Common myeloid progenitor, CD34-positive (primary cell): ENCODE data around the gene TSPO2.
A peak's percentile ranks its signal among the peaks of the same experiment; 100 is the strongest.
"Not testable (repeated sequence)": the region's sequence is repeated elsewhere in the genome, so short reads cannot be mapped to it uniquely, and the experiment has no call there.

Experiments used
- CTCF ChIA-PET: fragments of 350-600 bp; sonication (Branson Sonifier 250); formaldehyde crosslinking; loops from one replicate; lab custom pipeline; 2021; ENCODE audit warnings: antibody characterized with exemption; lab: Charles Lee
- POLR2A ChIA-PET: fragments of 350-600 bp; sonication (Branson Sonifier 250); formaldehyde crosslinking; loops from one replicate; lab custom pipeline; 2021; ENCODE audit warnings: antibody characterized with exemption; lab: Charles Lee
- DNase-seq, 3 donors: peaks; one replicate each; pipeline versions ENCODE4 v3.0.0 to v3.0.0-alpha.2; 2013
- H3K27ac ChIP-seq, 2 experiments: 1 replicate in 1 of 2; 2 replicates in 1 of 2; pipeline ENCODE4 v1.7.0; 2013; ENCODE audit warnings: inconsistent platforms in 2 of 2, low read length in 2 of 2, mild to moderate bottlenecking in 2 of 2, low read depth in 1 of 2, moderate library complexity in 1 of 2; ENCODE audit not compliant: severe bottlenecking in 2 of 2, insufficient read depth in 1 of 2, poor library complexity in 1 of 2
- H3K27me3 ChIP-seq, 5 experiments: replicated peaks in 2 of 5; 1 replicate in 3 of 5; 2 replicates in 2 of 5; pipeline versions ENCODE4 v1.6.1 to v1.7.0; 2013; ENCODE audit warnings: low read length in 4 of 5, mild to moderate bottlenecking in 2 of 5, moderate library complexity in 2 of 5, inconsistent platforms in 1 of 5; ENCODE audit not compliant: insufficient read depth in 5 of 5, control insufficient read depth in 4 of 5
- H3K36me3 ChIP-seq, 4 experiments: 1 replicate in 2 of 4; 2 replicates in 2 of 4; pipeline versions ENCODE4 v1.6.1 to v1.7.0; 2013; ENCODE audit warnings: low read length in 3 of 4, control low read depth in 1 of 4, mild to moderate bottlenecking in 1 of 4; ENCODE audit not compliant: control insufficient read depth in 4 of 4, insufficient read depth in 4 of 4
- H3K4me1 ChIP-seq, 4 experiments: 1 replicate in 3 of 4; 2 replicates in 1 of 4; pipeline versions ENCODE4 v1.6.1 to v1.7.1; 2013; ENCODE audit warnings: low read length in 3 of 4, mild to moderate bottlenecking in 3 of 4, control low read depth in 1 of 4, inconsistent platforms in 1 of 4, moderate library complexity in 1 of 4; ENCODE audit not compliant: control insufficient read depth in 4 of 4, insufficient read depth in 4 of 4; ENCODE audit errors: control extremely low read depth in 1 of 4
- H3K4me3 ChIP-seq, 7 experiments: 1 replicate in 4 of 7; 2 replicates in 3 of 7; pipeline versions ENCODE4 v1.5.1 to v1.7.0; 2013; ENCODE audit warnings: mild to moderate bottlenecking in 7 of 7, low read length in 6 of 7, moderate library complexity in 6 of 7, inconsistent platforms in 2 of 7, low read depth in 2 of 7, control low read depth in 1 of 7; ENCODE audit not compliant: insufficient read depth in 4 of 7, control insufficient read depth in 1 of 7; ENCODE audit errors: extremely low read depth in 1 of 7
- H3K9me3 ChIP-seq, 5 experiments: 1 replicate in 4 of 5; 2 replicates in 1 of 5; pipeline versions ENCODE4 v1.6.1 to v1.7.1; 2013; ENCODE audit warnings: low read length in 4 of 5, mild to moderate bottlenecking in 2 of 5, inconsistent platforms in 1 of 5, low read depth in 1 of 5, moderate library complexity in 1 of 5; ENCODE audit not compliant: control insufficient read depth in 4 of 5, insufficient read depth in 2 of 5; ENCODE audit errors: control extremely low read depth in 1 of 5
- WGBS: methylation state at CpG from one replicate; pipeline ENCODE4 v1.1.5; 2013; ENCODE audit not compliant: insufficient coverage; 5-methylcytosine and 5-hydroxymethylcytosine counted together

Gene TSPO2

GRCh38 chr6:41000248-41000647, 42.0 kb upstream of the TSPO2 start:
- Histone ChIP-seq H3K4me3 (no peak overlapping the region), H3K27me3 (peaks cover 0 to 10% (median 0%) of the 10 kb centered on the region in 5 experiments), H3K9me3 (no peaks in the 10 kb centered on the region), H3K4me1 (no peaks in the 10 kb centered on the region), H3K27ac (no peak overlapping the region), H3K36me3 (no peaks in the 10 kb centered on the region)
- ChIA-PET CTCF (interaction anchor here (0.7 to 9.4 kb wide), 11 partner anchors 8 to 68 kb away, joined by 3 to 73 read pairs (median 3); partner anchors contain the start of gene UNC5CL), POLR2A (interaction anchor here (1.2 kb wide), 1 partner anchor 70 kb away, joined by 3 read pairs; no protein-coding TSS in a partner anchor)
- WGBS, result 93% methylated on average over 2 of the region's 4 CpGs
- DNase-seq, result no peak

- ChIA-PET CTCF (interaction anchor here (0.8 to 9.4 kb wide), 6 partner anchors 25 to 68 kb away, joined by 3 to 73 read pairs (median 3); no protein-coding TSS in a partner anchor), POLR2A (no interaction called here)
- 97% methylated on average over 3 of the region's 3 CpGs for WGBS
- DNase-seq, result no peak
- no peaks in the 10 kb centered on the region for H3K9me3 ChIP-seq
- no peaks in the 10 kb centered on the region for H3K36me3 ChIP-seq
- no peak overlapping the region for H3K27ac ChIP-seq
- peaks cover 0 to 10% (median 0%) of the 10 kb centered on the region in 5 experiments for H3K27me3 ChIP-seq
- no peaks in the 10 kb centered on the region for H3K4me1 ChIP-seq
- no peak overlapping the region for H3K4me3 ChIP-seq
These were observed 40.1 kb upstream of the TSPO2 start for GRCh38 chr6:41002168-41002567.

GRCh38 chr6:41006217-41006616, 36.0 kb upstream of the TSPO2 start:
- H3K9me3 ChIP-seq, CTCF ChIA-PET, H3K27ac ChIP-seq, H3K4me3 ChIP-seq, H3K36me3 ChIP-seq, H3K4me1 ChIP-seq, H3K27me3 ChIP-seq, POLR2A ChIA-PET: not testable (repeated sequence)
- WGBS, result 8% methylated on average over 6 of the region's 7 CpGs
- peak; percentile 71 to 85 (median 84) for DNase-seq

DNA sequence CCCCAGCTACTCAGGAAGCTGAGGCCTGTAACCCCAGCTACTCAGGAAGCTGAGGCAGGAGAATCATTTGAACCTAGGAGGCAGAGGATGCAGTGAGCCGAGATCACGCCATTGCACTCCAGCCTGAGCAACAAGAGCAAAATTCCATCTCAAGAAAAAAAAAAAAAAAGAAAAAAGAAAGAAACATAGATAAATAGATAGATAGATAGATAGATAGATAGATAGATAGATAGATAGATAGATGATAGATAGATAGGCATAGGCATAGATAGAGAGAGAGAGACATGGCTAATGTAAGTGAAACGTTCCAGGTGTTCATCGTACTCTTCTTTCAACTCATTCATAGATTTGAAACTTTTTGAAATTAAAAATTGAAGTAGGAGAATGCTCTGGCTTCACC, 35.3 kb upstream of the TSPO2 start:
- POLR2A ChIA-PET, H3K4me1 ChIP-seq, H3K9me3 ChIP-seq, H3K36me3 ChIP-seq, DNase-seq, H3K27ac ChIP-seq, H3K4me3 ChIP-seq, H3K27me3 ChIP-seq: not testable (repeated sequence)
- WGBS, result no CpG with 5 or more reads among the region's 4 CpGs
- CTCF ChIA-PET, result interaction anchor here (0.9 kb wide), 1 partner anchor 21 kb away, joined by 3 read pairs; no protein-coding TSS in a partner anchor

DNA sequence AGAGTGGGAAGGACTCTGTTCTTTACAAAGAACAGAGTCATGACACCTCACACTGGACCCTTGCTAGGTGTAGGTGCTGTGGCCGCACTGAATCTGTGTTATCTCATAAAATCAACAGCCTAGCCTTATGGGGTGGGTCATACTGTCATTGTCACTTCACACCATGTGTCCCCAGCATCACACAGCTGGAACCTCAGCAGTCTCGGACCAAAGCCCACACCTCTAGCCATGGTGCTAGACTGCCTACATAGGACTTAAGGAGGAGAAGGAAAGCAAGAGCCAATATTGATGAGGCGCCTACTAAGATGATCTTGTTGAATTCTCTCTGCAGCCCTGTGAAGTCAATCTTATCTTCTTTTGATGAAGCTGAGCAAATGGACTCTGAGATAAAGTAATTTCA, 34.3 kb upstream of the TSPO2 start:
- POLR2A ChIA-PET, result no interaction called here
- CTCF ChIA-PET, result interaction anchor here (0.5 to 3.0 kb wide), 8 partner anchors 8 to 113 kb away, joined by 3 to 21 read pairs (median 4); partner anchors contain the start of gene UNC5CL
- Histone ChIP-seq H3K4me1 (no peaks in the 10 kb centered on the region), H3K9me3 (no peaks in the 10 kb centered on the region), H3K27ac (no peak overlapping the region), H3K4me3 (no peak overlapping the region), H3K36me3 (no peaks in the 10 kb centered on the region), H3K27me3 (peaks cover 0 to 4% (median 0%) of the 10 kb centered on the region in 5 experiments)
- no peak for DNase-seq
- 100% methylated on average over 2 of the region's 3 CpGs for WGBS

GRCh38 chr6:41009669-41010068, 32.6 kb upstream of the TSPO2 start:
- POLR2A ChIA-PET, result no interaction called here
- Histone ChIP-seq H3K4me3 (no peak overlapping the region), H3K27ac (no peak overlapping the region), H3K27me3 (no peaks in the 10 kb centered on the region), H3K36me3 (no peaks in the 10 kb centered on the region), H3K9me3 (no peaks in the 10 kb centered on the region), H3K4me1 (no peaks in the 10 kb centered on the region)
- DNase-seq, result no peak
- no CpG with 5 or more reads among the region's 1 CpG for WGBS
- CTCF ChIA-PET, result interaction anchor here (1.9 to 3.0 kb wide), 4 partner anchors 13 to 30 kb away, joined by 5 to 21 read pairs (median 6); partner anchors contain the start of gene UNC5CL

- DNase-seq, result no peak
- no peaks in the 10 kb centered on the region for H3K27me3 ChIP-seq
- 100% methylated on average over 1 of the region's 2 CpGs for WGBS
- ChIA-PET POLR2A (interaction anchor here (1.3 kb wide), 1 partner anchor 14 kb away, joined by 3 read pairs; no protein-coding TSS in a partner anchor), CTCF (interaction anchor here (1.2 to 1.6 kb wide), 4 partner anchors 8 to 28 kb away, joined by 3 to 6 read pairs (median 4); no protein-coding TSS in a partner anchor)
- no peaks in the 10 kb centered on the region for H3K36me3 ChIP-seq
- no peaks in the 10 kb centered on the region for H3K4me1 ChIP-seq
- H3K9me3 ChIP-seq, result no peaks in the 10 kb centered on the region
- no peak overlapping the region for H3K4me3 ChIP-seq
- no peak overlapping the region for H3K27ac ChIP-seq
These were observed 30.6 kb upstream of the TSPO2 start for GRCh38 chr6:41011673-41012072.
